Measurements from ENCODE around the gene KIF12.

GRCh38 chr9:114057161-114057885, 41.8 kb downstream of the KIF12 start:
- TF ChIP-seq, protein P1, sequence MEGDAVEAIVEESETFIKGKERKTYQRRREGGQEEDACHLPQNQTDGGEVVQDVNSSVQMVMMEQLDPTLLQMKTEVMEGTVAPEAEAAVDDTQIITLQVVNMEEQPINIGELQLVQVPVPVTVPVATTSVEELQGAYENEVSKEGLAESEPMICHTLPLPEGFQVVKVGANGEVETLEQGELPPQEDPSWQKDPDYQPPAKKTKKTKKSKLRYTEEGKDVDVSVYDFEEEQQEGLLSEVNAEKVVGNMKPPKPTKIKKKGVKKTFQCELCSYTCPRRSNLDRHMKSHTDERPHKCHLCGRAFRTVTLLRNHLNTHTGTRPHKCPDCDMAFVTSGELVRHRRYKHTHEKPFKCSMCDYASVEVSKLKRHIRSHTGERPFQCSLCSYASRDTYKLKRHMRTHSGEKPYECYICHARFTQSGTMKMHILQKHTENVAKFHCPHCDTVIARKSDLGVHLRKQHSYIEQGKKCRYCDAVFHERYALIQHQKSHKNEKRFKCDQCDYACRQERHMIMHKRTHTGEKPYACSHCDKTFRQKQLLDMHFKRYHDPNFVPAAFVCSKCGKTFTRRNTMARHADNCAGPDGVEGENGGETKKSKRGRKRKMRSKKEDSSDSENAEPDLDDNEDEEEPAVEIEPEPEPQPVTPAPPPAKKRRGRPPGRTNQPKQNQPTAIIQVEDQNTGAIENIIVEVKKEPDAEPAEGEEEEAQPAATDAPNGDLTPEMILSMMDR (conservative IDR thresholded peaks at IDR 0.05 in 1 of 2, IDR thresholded peaks at IDR 0.05 in 1 of 2; ENCODE audit: extremely low read depth in 1 of 2, insufficient read depth in 1 of 2, low read depth in 1 of 2, low read length in 2 of 2): no peak
- no peak for TF ChIP-seq EZH2 (IDR thresholded peaks at IDR 0.05; ENCODE audit: borderline replicate concordance, low read length)

Data from mammary epithelial cell (primary cell).